HG03280 (cell line): Measurements from ENCODE around the gene ZNF37A.
"Not testable (repeated sequence)": the region's sequence is repeated elsewhere in the genome, so short reads cannot be mapped to it uniquely, and the experiment has no call there.

Experiments used
- ATAC-seq: cut with Tn5 transposase; IDR thresholded peaks from one replicate; pipeline ENCODE4 v1.9.1; 2021; ENCODE audit warnings: mild to moderate bottlenecking, moderate library complexity; ENCODE audit not compliant: unreplicated experiment

The ZNF37A gene

GRCh38 chr10:38094158-38094926 lies at the start of gene ZNF37A:
Gene ZNF37A (plus strand): TSS chr10:38094337. CDS start chr10:38096618, 2,281 bp downstream.
- peak; percentile 96 for ATAC-seq

GRCh38 chr10:38045129-38045528 lies 49.0 kb upstream of the ZNF37A start:
- ATAC-seq, result no peak

- no peak for ATAC-seq
Measured at GRCh38 chr10:38047666-38048065, 46.5 kb upstream of the ZNF37A start.

GRCh38 chr10:38050212-38050611 lies 43.9 kb upstream of the ZNF37A start:
- no peak for ATAC-seq

GRCh38 chr10:38054361-38054797 lies 39.8 kb upstream of the ZNF37A start:
- no peak for ATAC-seq

- ATAC-seq, result not testable (repeated sequence)
Measured at GRCh38 chr10:38055274-38055894, 38.8 kb upstream of the ZNF37A start.

- not testable (repeated sequence) for ATAC-seq
Measured at GRCh38 chr10:38069663-38070062, 24.5 kb upstream of the ZNF37A start.

- ATAC-seq, result no peak
Measured at GRCh38 chr10:38070501-38070900, 23.6 kb upstream of the ZNF37A start.

GRCh38 chr10:38072552-38072951 lies 21.6 kb upstream of the ZNF37A start:
- ATAC-seq, result no peak

GRCh38 chr10:38076687-38077086 lies 17.4 kb upstream of the ZNF37A start:
- no peak for ATAC-seq

GRCh38 chr10:38093318-38093717 lies 819 bp upstream of the ZNF37A start:
- not testable (repeated sequence) for ATAC-seq

GRCh38 chr10:38093816-38094157 lies 350 bp upstream of the ZNF37A start:
- peak; percentile 29 for ATAC-seq

GRCh38 chr10:38094927-38095574 lies 914 bp downstream of the ZNF37A start:
- no peak for ATAC-seq

- no peak for ATAC-seq
Measured at GRCh38 chr10:38102880-38103279, 8.7 kb downstream of the ZNF37A start.

GRCh38 chr10:38103756-38104155 lies 9.6 kb downstream of the ZNF37A start:
- no peak for ATAC-seq

GRCh38 chr10:38112159-38112558 lies 18.0 kb downstream of the ZNF37A start:
- no peak for ATAC-seq

- no peak for ATAC-seq
Measured at GRCh38 chr10:38118072-38118807, 24.1 kb downstream of the ZNF37A start.

- ATAC-seq, result no peak
Measured at GRCh38 chr10:38119038-38119437, 24.9 kb downstream of the ZNF37A start.

GRCh38 chr10:38127812-38128211 lies 33.7 kb downstream of the ZNF37A start:
- ATAC-seq, result no peak

- no peak for ATAC-seq
Measured at GRCh38 chr10:38143587-38143986, 49.5 kb downstream of the ZNF37A start.
